ENCODE results near the gene CLINT1. TPM values are rescaled to one million over a fixed set of nuclear protein-coding genes. Genes with fewer than 3 reads are reported as not detected.

CLINT1 gene
- total and polyA plus RNA-seq, 2 of the 13 experiments (the other 11 are each of a cell fraction or from before 2014, with no cell fraction given) = 64.0 to 104 TPM

GRCh38 chr5:157858527-157859226 is at the start of gene CLINT1 (continued):
- TF ChIP-seq ZC3H4 (CRISPR knock-in tag; IDR thresholded peaks at IDR 0.05; ENCODE audit: borderline replicate concordance) (no peak), BRD4 (CRISPR knock-in tag; IDR thresholded peaks at IDR 0.05) (peak; percentile 70; the same call in 1 of the 2 replicates), ZNF574 (CRISPR knock-in tag; IDR thresholded peaks at IDR 0.05) (peak; percentile 95), HOXA5 (CRISPR knock-in tag; IDR thresholded peaks at IDR 0.05) (peak; percentile 68; the same call in 1 of the 2 replicates), SPEN (CRISPR knock-in tag; IDR thresholded peaks at IDR 0.05; ENCODE audit: low read depth) (peak; percentile 43; the same call in 1 of the 2 replicates), CCDC6 (CRISPR knock-in tag; IDR thresholded peaks at IDR 0.05) (0 out of 2 replicates have a peak, but pooled peaks have one; percentile 12), ZBTB25 (CRISPR knock-in tag; IDR thresholded peaks at IDR 0.05) (no peak), KLF6 (CRISPR knock-in tag; IDR thresholded peaks at IDR 0.05) (0 out of 2 replicates have a peak, but pooled peaks have one; percentile 59), TRIM22 (IDR thresholded peaks at IDR 0.05) (no peak), POLR2AphosphoS5 (IDR thresholded peaks at IDR 0.05; ENCODE audit: low read depth, low read length) (peak; percentile 76), RORA (CRISPR knock-in tag; IDR thresholded peaks at IDR 0.05) (no peak), ZNF33B (CRISPR knock-in tag; IDR thresholded peaks at IDR 0.05) (no peak), PTBP1 (IDR thresholded peaks at IDR 0.05; ENCODE audit: low read depth, low read length, poor library complexity, severe bottlenecking) (peak; percentile 37), ZSCAN9 (CRISPR knock-in tag; IDR thresholded peaks at IDR 0.05; ENCODE audit: borderline replicate concordance) (no peak), ZNF292 (CRISPR knock-in tag; IDR thresholded peaks at IDR 0.05; ENCODE audit: borderline replicate concordance, low read depth) (0 out of 2 replicates have a peak, but pooled peaks have one; percentile 42), FOXJ3 (CRISPR knock-in tag; IDR thresholded peaks at IDR 0.05; ENCODE audit: borderline replicate concordance) (no peak; the same call in 1 of the 2 replicates), NFKBIZ (CRISPR knock-in tag; IDR thresholded peaks at IDR 0.05) (peak; percentile 16; the same call in 1 of the 2 replicates), RFX3 (CRISPR knock-in tag; IDR thresholded peaks at IDR 0.05) (no peak), MXD1 (CRISPR knock-in tag; IDR thresholded peaks at IDR 0.05) (0 out of 2 replicates have a peak, but pooled peaks have one; percentile 37), ZBTB3 (CRISPR knock-in tag; IDR thresholded peaks at IDR 0.05; ENCODE audit: borderline replicate concordance, low read depth) (no peak), MEIS2 (CRISPR knock-in tag; IDR thresholded peaks at IDR 0.05) (peak; percentile 67; the same call in 1 of the 2 replicates), ZSCAN20 (CRISPR knock-in tag; IDR thresholded peaks at IDR 0.05; ENCODE audit: borderline replicate concordance) (no peak)

Measured in HepG2 (cell line).